ENCODE measurements around the gene DLG5. TPM values are rescaled to one million over a fixed set of nuclear protein-coding genes. Genes with fewer than 3 reads are reported as not detected.
A peak's percentile ranks its signal among the peaks of the same experiment; 100 is the strongest.

DLG5 gene
- total and polyA plus RNA-seq, 4 donors, result 1.2 to 7.1 (median 4.6) TPM

DNA sequence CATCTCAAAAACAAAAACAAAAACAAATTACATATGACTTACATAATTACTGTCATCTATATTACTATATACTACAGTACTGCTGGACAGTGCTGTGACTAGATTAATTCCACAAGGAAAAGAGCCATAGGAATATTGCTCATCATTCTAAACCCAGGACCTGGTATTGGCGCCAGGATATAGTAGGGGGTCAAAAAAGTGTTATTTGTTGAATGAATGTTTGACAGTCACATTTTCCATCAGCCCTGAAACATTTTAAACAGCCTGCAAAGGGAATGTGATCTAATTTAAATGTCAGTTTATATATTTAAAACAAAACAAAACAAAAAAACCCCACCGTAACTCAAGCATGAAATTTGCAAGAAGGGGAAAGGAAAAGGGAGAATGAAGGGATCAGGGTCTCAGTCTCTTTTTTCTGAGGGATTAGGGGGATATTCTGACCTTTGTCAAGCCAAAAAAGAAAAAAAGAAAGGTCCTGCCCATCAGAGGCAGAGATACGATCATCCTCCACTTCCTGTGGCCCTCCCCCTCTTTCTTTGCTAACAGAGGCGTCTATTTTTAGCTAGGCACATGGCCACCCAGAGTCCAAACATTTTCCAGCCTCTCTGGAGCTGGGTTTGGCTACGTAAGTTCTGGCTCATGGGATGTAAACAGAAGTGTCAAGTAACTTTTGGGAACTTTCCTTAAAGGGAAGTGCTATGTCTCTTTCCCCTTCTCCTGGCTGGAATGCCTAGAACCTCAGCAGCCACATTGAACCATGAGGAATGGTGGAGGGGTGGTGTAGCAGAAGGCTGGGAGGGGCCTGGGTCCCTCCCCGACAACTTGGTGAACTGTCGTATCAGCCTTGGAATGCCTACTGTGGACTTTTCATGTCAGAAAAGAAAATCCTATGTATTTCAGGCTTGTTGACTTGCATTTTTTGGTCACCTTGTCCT, 44.6 kb upstream of the DLG5 start:
- DNase-seq (ENCODE audit: low spot score), result peak; percentile 44
- WGBS, result 50% methylated on average over 7 of the region's 7 CpGs
- H3K36me3 ChIP-seq (ENCODE audit: control insufficient read depth in 4 of 4, insufficient read depth in 3 of 4, low read depth in 1 of 4, low read length in 3 of 4), result no peaks in the 10 kb centered on the region
- H3K9me3 ChIP-seq (ENCODE audit: control insufficient read depth in 4 of 4, low read length in 3 of 4), result no peaks in the 10 kb centered on the region
- peak overlapping the region; percentile 58 to 78 for H3K27ac ChIP-seq (ENCODE audit: low read depth in 1 of 2, low read length in 2 of 2)
- TF ChIP-seq CTCF (IDR thresholded peaks at IDR 0.05; ENCODE audit: low read depth, low read length, missing input control) (no peak), HNF4G (IDR thresholded peaks at IDR 0.05) (no peak), RAD21 (IDR thresholded peaks at IDR 0.05) (peak; percentile 53 to 59), YY1 (IDR thresholded peaks at IDR 0.05) (peak; percentile 35), NR2F2 (IDR thresholded peaks at IDR 0.05) (peak; percentile 60), SP1 (IDR thresholded peaks at IDR 0.05) (peak; percentile 85), RXRA (IDR thresholded peaks at IDR 0.05) (peak; percentile 48 to 60), TAF1 (conservative IDR thresholded peaks at IDR 0.05) (no peak), GABPA (IDR thresholded peaks at IDR 0.05 in 1 of 2, conservative IDR thresholded peaks at IDR 0.05 in 1 of 2) (peak in 1 of 2 donors; percentile 63), MAX (IDR thresholded peaks at IDR 0.05) (peak; percentile 63), FOXA2 (IDR thresholded peaks at IDR 0.05) (peak; percentile 46), HNF4A (conservative IDR thresholded peaks at IDR 0.05) (peak; percentile 71 to 73), FOXA1 (IDR thresholded peaks at IDR 0.05) (no peak), JUND (IDR thresholded peaks at IDR 0.05) (peak; percentile 51 to 74), EGR1 (IDR thresholded peaks at IDR 0.05; ENCODE audit: low read depth in 2 of 2) (no peak)
- TF ChIP-seq, protein P1, sequence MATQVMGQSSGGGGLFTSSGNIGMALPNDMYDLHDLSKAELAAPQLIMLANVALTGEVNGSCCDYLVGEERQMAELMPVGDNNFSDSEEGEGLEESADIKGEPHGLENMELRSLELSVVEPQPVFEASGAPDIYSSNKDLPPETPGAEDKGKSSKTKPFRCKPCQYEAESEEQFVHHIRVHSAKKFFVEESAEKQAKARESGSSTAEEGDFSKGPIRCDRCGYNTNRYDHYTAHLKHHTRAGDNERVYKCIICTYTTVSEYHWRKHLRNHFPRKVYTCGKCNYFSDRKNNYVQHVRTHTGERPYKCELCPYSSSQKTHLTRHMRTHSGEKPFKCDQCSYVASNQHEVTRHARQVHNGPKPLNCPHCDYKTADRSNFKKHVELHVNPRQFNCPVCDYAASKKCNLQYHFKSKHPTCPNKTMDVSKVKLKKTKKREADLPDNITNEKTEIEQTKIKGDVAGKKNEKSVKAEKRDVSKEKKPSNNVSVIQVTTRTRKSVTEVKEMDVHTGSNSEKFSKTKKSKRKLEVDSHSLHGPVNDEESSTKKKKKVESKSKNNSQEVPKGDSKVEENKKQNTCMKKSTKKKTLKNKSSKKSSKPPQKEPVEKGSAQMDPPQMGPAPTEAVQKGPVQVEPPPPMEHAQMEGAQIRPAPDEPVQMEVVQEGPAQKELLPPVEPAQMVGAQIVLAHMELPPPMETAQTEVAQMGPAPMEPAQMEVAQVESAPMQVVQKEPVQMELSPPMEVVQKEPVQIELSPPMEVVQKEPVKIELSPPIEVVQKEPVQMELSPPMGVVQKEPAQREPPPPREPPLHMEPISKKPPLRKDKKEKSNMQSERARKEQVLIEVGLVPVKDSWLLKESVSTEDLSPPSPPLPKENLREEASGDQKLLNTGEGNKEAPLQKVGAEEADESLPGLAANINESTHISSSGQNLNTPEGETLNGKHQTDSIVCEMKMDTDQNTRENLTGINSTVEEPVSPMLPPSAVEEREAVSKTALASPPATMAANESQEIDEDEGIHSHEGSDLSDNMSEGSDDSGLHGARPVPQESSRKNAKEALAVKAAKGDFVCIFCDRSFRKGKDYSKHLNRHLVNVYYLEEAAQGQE (IDR thresholded peaks at IDR 0.05), result peak; percentile 84
- TF ChIP-seq, protein P2, sequence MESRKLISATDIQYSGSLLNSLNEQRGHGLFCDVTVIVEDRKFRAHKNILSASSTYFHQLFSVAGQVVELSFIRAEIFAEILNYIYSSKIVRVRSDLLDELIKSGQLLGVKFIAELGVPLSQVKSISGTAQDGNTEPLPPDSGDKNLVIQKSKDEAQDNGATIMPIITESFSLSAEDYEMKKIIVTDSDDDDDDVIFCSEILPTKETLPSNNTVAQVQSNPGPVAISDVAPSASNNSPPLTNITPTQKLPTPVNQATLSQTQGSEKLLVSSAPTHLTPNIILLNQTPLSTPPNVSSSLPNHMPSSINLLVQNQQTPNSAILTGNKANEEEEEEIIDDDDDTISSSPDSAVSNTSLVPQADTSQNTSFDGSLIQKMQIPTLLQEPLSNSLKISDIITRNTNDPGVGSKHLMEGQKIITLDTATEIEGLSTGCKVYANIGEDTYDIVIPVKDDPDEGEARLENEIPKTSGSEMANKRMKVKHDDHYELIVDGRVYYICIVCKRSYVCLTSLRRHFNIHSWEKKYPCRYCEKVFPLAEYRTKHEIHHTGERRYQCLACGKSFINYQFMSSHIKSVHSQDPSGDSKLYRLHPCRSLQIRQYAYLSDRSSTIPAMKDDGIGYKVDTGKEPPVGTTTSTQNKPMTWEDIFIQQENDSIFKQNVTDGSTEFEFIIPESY (IDR thresholded peaks at IDR 0.05), result no peak
- TF ChIP-seq, protein P3, sequence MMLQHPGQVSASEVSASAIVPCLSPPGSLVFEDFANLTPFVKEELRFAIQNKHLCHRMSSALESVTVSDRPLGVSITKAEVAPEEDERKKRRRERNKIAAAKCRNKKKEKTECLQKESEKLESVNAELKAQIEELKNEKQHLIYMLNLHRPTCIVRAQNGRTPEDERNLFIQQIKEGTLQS (IDR thresholded peaks at IDR 0.05), result no peak
- H3K27me3 ChIP-seq (ENCODE audit: control insufficient read depth in 4 of 4, insufficient read depth in 4 of 4, low read length in 3 of 4), result no peaks in the 10 kb centered on the region
- peaks cover 12 to 19% (median 17%) of the 10 kb centered on the region in 4 donors for H3K4me1 ChIP-seq (ENCODE audit: control insufficient read depth in 4 of 4, insufficient read depth in 4 of 4, low read length in 3 of 4)
- no peak overlapping the region for H3K4me3 ChIP-seq (ENCODE audit: low read depth in 1 of 3, low read length in 3 of 3)
- H3K9ac ChIP-seq (ENCODE audit: low read depth in 1 of 2, low read length in 2 of 2), result no peak overlapping the region
